Measurements from ENCODE around the gene SIRPB1.
"Not testable (repeated sequence)": the region's sequence is repeated elsewhere in the genome, so short reads cannot be mapped to it uniquely, and the experiment has no call there.

Gene SIRPB1

GRCh38 chr20:1618479-1618878 is 1.3 kb downstream of the SIRPB1 start:
- Histone ChIP-seq H3K79me2 (ENCODE audit: low read length) (no peaks in the 10 kb centered on the region), H3K4me1 (ENCODE audit: low read length) (peaks cover 20% of the 10 kb centered on the region), H3K9me3 (replicated peaks; ENCODE audit: insufficient read depth, low read length) (no peaks in the 10 kb centered on the region), H3K36me3 (replicated peaks; ENCODE audit: insufficient read depth, low read length) (no peaks in the 10 kb centered on the region), H3K27ac (ENCODE audit: low read length) (no peak overlapping the region), H2AFZ (ENCODE audit: low read length) (no peak overlapping the region), H3K9ac (ENCODE audit: low read length) (no peak overlapping the region), H4K20me1 (ENCODE audit: insufficient read depth, low read length) (no peaks in the 10 kb centered on the region), H3K4me3 (ENCODE audit: low read length) (no peak overlapping the region), H3K4me2 (ENCODE audit: low read depth, low read length) (no peak overlapping the region), H3F3A (ENCODE audit: insufficient read depth, low read length) (peaks cover 4% of the 10 kb centered on the region; the same call in 1 of the 2 replicates), H3K27me3 (replicated peaks; ENCODE audit: insufficient read depth, low read length) (no peaks in the 10 kb centered on the region), H3K9me2 (replicated peaks; ENCODE audit: insufficient read depth, low read length) (no peaks in the 10 kb centered on the region)
- no peak for DNase-seq
- TF ChIP-seq CTCF (IDR thresholded peaks at IDR 0.05; ENCODE audit: low read length), result no peak
- no peak for TF ChIP-seq EZH2 (optimal IDR thresholded peaks at IDR 0.05; ENCODE audit: low read depth, low read length)
- no peak for TF ChIP-seq EZH2phosphoT487 (IDR thresholded peaks at IDR 0.05; ENCODE audit: low read length)

- no peak for DNase-seq
- no peak overlapping the region for H3K4me2 ChIP-seq (ENCODE audit: low read depth, low read length)
- no peaks in the 10 kb centered on the region for H3K36me3 ChIP-seq (replicated peaks; ENCODE audit: insufficient read depth, low read length)
- H3K79me2 ChIP-seq (ENCODE audit: low read length), result no peaks in the 10 kb centered on the region
- TF ChIP-seq CTCF (IDR thresholded peaks at IDR 0.05; ENCODE audit: low read length) (no peak), EZH2phosphoT487 (IDR thresholded peaks at IDR 0.05; ENCODE audit: low read length) (no peak)
- H2AFZ ChIP-seq (ENCODE audit: low read length), result no peak overlapping the region
- H3K27me3 ChIP-seq (replicated peaks; ENCODE audit: insufficient read depth, low read length), result no peaks in the 10 kb centered on the region
- no peak overlapping the region for H3K4me3 ChIP-seq (ENCODE audit: low read length)
- H3K9ac ChIP-seq (ENCODE audit: low read length), result no peak overlapping the region
- H3K27ac ChIP-seq (ENCODE audit: low read length), result no peak overlapping the region
- no peaks in the 10 kb centered on the region for H3K9me3 ChIP-seq (replicated peaks; ENCODE audit: insufficient read depth, low read length)
- peaks cover 11% of the 10 kb centered on the region for H3K4me1 ChIP-seq (ENCODE audit: low read length)
- no peaks in the 10 kb centered on the region for H3K9me2 ChIP-seq (replicated peaks; ENCODE audit: insufficient read depth, low read length)
- no peaks in the 10 kb centered on the region for H4K20me1 ChIP-seq (ENCODE audit: insufficient read depth, low read length)
- no peaks in the 10 kb centered on the region for H3F3A ChIP-seq (ENCODE audit: insufficient read depth, low read length)
Measured at GRCh38 chr20:1616858-1617434, 2.9 kb downstream of the SIRPB1 start.

- H3K9ac ChIP-seq (ENCODE audit: low read length); H3K4me3 ChIP-seq (ENCODE audit: low read length); H3K9me3 ChIP-seq (replicated peaks; ENCODE audit: insufficient read depth, low read length); H3K27me3 ChIP-seq (replicated peaks; ENCODE audit: insufficient read depth, low read length); H3K4me2 ChIP-seq (ENCODE audit: low read depth, low read length); H3K9me2 ChIP-seq (replicated peaks; ENCODE audit: insufficient read depth, low read length); H3K36me3 ChIP-seq (replicated peaks; ENCODE audit: insufficient read depth, low read length); H3F3A ChIP-seq (ENCODE audit: insufficient read depth, low read length); H4K20me1 ChIP-seq (ENCODE audit: insufficient read depth, low read length); H2AFZ ChIP-seq (ENCODE audit: low read length); DNase-seq; H3K27ac ChIP-seq (ENCODE audit: low read length); H3K4me1 ChIP-seq (ENCODE audit: low read length); H3K79me2 ChIP-seq (ENCODE audit: low read length): not testable (repeated sequence)
Measured at GRCh38 chr20:1610404-1610803, 9.4 kb downstream of the SIRPB1 start.

GRCh38 chr20:1608678-1609347 is 11.0 kb downstream of the SIRPB1 start:
- H3K9ac ChIP-seq (ENCODE audit: low read length); H3K4me3 ChIP-seq (ENCODE audit: low read length); H3K4me1 ChIP-seq (ENCODE audit: low read length); H3K27me3 ChIP-seq (replicated peaks; ENCODE audit: insufficient read depth, low read length); H3F3A ChIP-seq (ENCODE audit: insufficient read depth, low read length); H3K36me3 ChIP-seq (replicated peaks; ENCODE audit: insufficient read depth, low read length); DNase-seq; H4K20me1 ChIP-seq (ENCODE audit: insufficient read depth, low read length); H3K9me3 ChIP-seq (replicated peaks; ENCODE audit: insufficient read depth, low read length); H3K79me2 ChIP-seq (ENCODE audit: low read length); H3K9me2 ChIP-seq (replicated peaks; ENCODE audit: insufficient read depth, low read length); H3K4me2 ChIP-seq (ENCODE audit: low read depth, low read length); H3K27ac ChIP-seq (ENCODE audit: low read length); H2AFZ ChIP-seq (ENCODE audit: low read length): not testable (repeated sequence)

All from MM.1S (cell line).